Measurements from ENCODE around the gene SEPSECS. TPM values are rescaled to one million over a fixed set of nuclear protein-coding genes. Genes with fewer than 3 reads are reported as not detected.

The SEPSECS gene
- total RNA-seq, 1 donor from 2014 or later = 4.7 TPM

DNA sequence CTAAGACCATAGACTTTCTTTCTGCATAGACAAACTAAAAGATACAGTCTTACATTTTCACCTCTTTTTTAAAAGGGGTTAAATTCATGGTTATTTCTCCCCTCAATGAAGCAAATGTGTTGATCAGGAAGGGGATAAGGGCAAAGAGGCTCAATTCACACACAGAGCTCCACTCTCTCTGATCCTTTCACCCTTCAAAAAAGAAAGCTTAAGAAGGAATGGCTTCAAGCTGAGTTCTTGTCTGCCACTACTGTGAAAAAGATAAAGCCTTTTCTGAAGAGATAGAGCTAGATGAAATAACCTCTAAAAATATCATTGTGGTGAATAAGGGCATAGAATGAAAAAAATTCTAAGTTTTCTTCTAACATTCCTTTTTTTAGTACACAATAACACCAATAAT lies 28.3 kb downstream of the SEPSECS start:
- TF ChIP-seq, protein P1, sequence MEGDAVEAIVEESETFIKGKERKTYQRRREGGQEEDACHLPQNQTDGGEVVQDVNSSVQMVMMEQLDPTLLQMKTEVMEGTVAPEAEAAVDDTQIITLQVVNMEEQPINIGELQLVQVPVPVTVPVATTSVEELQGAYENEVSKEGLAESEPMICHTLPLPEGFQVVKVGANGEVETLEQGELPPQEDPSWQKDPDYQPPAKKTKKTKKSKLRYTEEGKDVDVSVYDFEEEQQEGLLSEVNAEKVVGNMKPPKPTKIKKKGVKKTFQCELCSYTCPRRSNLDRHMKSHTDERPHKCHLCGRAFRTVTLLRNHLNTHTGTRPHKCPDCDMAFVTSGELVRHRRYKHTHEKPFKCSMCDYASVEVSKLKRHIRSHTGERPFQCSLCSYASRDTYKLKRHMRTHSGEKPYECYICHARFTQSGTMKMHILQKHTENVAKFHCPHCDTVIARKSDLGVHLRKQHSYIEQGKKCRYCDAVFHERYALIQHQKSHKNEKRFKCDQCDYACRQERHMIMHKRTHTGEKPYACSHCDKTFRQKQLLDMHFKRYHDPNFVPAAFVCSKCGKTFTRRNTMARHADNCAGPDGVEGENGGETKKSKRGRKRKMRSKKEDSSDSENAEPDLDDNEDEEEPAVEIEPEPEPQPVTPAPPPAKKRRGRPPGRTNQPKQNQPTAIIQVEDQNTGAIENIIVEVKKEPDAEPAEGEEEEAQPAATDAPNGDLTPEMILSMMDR (IDR thresholded peaks at IDR 0.05; ENCODE audit: insufficient read depth, low read length, poor library complexity, severe bottlenecking) = no peak
- H3K4me3 ChIP-seq (ENCODE audit: low read depth, low read length) = no peak overlapping the region
- DNase-seq (ENCODE audit: low read depth) = no peak
- no peaks in the 10 kb centered on the region for H3K27me3 ChIP-seq (ENCODE audit: control insufficient read depth, insufficient read depth, low read length)
- H3K36me3 ChIP-seq (ENCODE audit: control insufficient read depth, insufficient read depth, low read length) = no peaks in the 10 kb centered on the region

DNA sequence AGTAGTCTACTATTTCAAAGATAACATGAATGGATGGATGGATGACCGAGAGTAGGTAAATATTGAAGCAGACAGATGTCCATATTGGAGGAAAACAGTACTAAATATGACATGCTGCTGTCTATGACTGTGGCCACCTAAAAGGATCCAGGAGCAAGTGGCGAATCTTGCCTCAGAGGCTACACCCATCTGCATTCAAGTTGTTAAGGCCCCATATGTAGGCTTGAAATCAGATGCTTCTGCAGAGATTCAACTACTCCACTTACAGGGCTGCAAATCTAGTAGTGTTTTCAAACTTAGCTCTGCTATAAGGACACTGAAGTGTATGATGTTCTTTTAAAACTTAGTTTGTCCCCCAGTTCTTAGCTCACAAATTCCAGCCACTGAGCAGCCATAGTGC lies 28.9 kb downstream of the SEPSECS start:
- TF ChIP-seq, protein P1 (IDR thresholded peaks at IDR 0.05; ENCODE audit: insufficient read depth, low read length, poor library complexity, severe bottlenecking) = no peak
- H3K27me3 ChIP-seq (ENCODE audit: control insufficient read depth, insufficient read depth, low read length) = no peaks in the 10 kb centered on the region
- no peak for DNase-seq (ENCODE audit: low read depth)
- H3K4me3 ChIP-seq (ENCODE audit: low read depth, low read length) = no peak overlapping the region
- H3K36me3 ChIP-seq (ENCODE audit: control insufficient read depth, insufficient read depth, low read length) = no peaks in the 10 kb centered on the region

DNA sequence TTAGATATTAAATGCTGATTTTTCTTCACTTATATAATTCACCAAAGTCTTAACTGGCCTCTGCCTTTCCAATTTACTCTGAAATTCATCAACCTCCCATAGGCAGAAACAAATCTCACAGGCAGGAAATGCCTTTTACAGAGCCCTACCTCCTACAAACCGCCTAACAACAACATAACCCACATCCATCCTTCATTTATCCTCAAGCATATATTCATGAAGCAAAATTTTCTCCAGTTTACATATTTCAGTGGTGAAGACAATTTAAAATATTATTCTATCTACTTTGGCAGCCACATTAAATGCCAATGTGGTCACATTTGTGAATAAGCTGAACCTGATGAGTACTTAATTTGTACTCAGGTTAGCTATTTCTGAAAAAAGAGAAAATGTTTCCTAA lies 30.3 kb downstream of the SEPSECS start:
- Histone ChIP-seq H3K4me3 (ENCODE audit: low read depth, low read length) (no peak overlapping the region), H3K36me3 (ENCODE audit: control insufficient read depth, insufficient read depth, low read length) (no peaks in the 10 kb centered on the region), H3K27me3 (ENCODE audit: control insufficient read depth, insufficient read depth, low read length) (no peaks in the 10 kb centered on the region)
- DNase-seq (ENCODE audit: low read depth) = no peak
- TF ChIP-seq, protein P1 (IDR thresholded peaks at IDR 0.05; ENCODE audit: insufficient read depth, low read length, poor library complexity, severe bottlenecking) = no peak

DNA sequence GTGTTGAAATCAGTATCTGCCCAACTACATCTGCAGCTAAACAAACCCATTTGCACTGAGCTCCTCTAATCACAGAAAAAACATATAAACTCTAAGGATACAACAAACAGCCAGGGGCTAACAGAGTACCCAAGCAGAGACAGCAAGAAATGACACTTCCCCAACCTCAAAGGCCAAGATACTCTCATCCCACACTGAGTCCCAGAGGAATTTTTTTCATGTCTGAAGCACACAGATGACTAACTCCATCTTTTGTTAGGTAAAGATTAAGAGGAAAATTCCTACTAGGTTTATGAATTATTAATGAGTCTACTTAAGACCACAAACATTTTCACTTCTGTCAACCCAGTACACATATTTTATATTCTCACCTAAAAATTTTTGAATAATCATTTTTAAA lies 31.6 kb downstream of the SEPSECS start:
- H3K4me3 ChIP-seq (ENCODE audit: low read depth, low read length) = no peak overlapping the region
- TF ChIP-seq, protein P1 (IDR thresholded peaks at IDR 0.05; ENCODE audit: insufficient read depth, low read length, poor library complexity, severe bottlenecking) = no peak
- no peaks in the 10 kb centered on the region for H3K27me3 ChIP-seq (ENCODE audit: control insufficient read depth, insufficient read depth, low read length)
- DNase-seq (ENCODE audit: low read depth) = no peak
- no peaks in the 10 kb centered on the region for H3K36me3 ChIP-seq (ENCODE audit: control insufficient read depth, insufficient read depth, low read length)

DNA sequence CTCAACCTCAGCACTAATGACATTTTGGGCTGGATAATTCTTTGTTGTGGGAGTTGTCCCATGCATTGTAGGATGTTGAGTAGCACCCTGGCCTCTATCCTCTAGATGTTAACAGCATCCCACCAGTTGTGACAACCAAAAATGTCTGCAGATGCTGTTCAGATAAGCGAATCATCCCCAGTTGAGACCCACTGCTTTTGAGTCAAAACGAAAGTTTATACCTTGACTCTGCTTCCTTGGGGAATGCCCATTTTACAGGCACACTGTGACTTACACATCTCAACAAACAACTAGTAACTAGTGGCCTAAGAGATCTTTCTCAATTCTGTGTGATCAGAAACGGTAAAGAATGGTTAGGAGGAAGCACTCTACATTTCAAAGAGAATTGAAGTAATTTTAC lies 37.0 kb downstream of the SEPSECS start:
- TF ChIP-seq, protein P1 (IDR thresholded peaks at IDR 0.05; ENCODE audit: insufficient read depth, low read length, poor library complexity, severe bottlenecking) = no peak
- DNase-seq (ENCODE audit: low read depth) = no peak
- no peak overlapping the region for H3K4me3 ChIP-seq (ENCODE audit: low read depth, low read length)

DNA sequence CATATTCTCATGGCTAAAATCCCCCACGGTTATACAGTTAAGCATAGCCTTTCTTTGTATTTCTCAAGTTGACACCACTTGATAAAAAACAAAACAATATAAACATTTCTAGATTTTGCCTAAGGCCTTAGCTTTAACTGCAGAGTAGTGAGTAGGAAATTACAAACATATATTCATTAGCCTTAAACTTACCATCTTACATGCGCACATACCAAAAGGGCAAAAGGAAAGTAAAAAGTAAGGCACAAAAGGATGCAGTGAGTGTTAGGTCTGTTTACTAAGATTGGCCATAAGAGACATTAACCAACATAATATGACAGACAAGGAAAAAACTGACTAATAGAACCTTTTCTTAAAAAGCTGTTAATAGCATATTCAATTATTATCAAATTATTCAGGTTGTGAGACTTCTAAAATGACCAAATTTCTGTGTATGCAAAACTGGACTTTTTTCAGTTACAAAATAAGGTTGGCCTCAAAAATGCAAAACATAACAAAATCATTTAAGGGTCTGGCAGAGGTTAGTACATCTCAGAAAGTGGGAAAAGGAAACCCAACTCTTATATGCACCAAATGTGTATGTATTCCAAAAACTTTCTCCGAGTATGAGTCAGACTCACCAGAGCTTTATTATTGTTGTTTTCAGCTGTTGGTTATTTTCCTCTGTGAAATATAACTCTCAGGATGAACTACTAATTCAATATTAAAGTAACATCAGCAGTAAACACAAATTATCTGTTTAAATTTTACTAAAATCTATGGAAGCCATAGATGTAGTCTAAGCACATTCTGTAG lies 39.9 kb downstream of the SEPSECS start:
- no peak overlapping the region for H3K4me3 ChIP-seq (ENCODE audit: low read depth, low read length)
- TF ChIP-seq, protein P1 (IDR thresholded peaks at IDR 0.05; ENCODE audit: insufficient read depth, low read length, poor library complexity, severe bottlenecking) = no peak
- DNase-seq (ENCODE audit: low read depth) = no peak
- no peaks in the 10 kb centered on the region for H3K36me3 ChIP-seq (ENCODE audit: control insufficient read depth, insufficient read depth, low read length)
- no peaks in the 10 kb centered on the region for H3K27me3 ChIP-seq (ENCODE audit: control insufficient read depth, insufficient read depth, low read length)

More for the DNA sequence above, 37.0 kb downstream of the SEPSECS start:
- H3K27me3 ChIP-seq (ENCODE audit: control insufficient read depth, insufficient read depth, low read length) = no peaks in the 10 kb centered on the region
- H3K36me3 ChIP-seq (ENCODE audit: control insufficient read depth, insufficient read depth, low read length) = no peaks in the 10 kb centered on the region
